Hepatic stellate cell (primary cell): ENCODE results near the gene GRIP1.
"Not testable (repeated sequence)": the region's sequence is repeated elsewhere in the genome, so short reads cannot be mapped to it uniquely, and the experiment has no call there.

Experiments used
- DNase-seq: peaks from one replicate; pipeline ENCODE4 v3.0.0; 2011; ENCODE audit warnings: low spot score

Gene GRIP1

DNA sequence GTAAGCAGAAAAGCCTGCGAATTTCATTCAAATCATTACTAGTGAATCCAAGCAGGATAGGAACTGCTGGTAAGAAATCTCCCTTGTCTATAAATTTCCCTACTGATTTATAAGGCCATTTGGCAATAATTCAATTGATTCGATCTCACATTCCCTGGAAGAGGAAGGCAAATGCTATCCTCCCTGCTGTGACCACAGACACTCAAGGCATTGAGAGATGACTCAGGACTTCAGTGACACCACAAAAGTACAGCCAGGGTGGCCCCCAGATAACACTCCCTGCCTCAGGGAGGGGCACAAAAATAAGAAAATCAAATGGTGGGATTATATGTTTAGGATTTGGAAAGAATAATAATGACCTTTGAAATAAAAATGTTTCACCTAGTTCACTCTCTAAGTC is 162.7 kb downstream of the GRIP1 start:
- DNase-seq = no peak

DNA sequence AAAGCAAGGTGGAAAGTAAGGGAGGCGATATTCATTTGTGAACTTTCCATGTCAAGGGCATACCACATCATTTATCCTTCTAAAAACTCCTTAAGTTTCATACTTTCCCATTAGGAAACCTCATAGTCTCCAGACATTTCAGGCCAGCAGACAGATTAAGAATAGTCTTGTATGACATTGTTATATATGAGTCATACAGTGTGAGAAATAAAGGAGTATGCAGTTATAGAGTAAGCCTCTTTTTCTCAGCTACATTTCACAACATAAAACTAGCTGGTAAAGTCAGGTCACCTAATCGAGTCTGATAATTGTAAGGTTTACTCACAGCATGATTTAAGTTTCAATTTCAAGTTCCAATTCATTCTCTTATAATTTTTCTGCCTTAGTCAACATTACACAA is 164.3 kb downstream of the GRIP1 start:
- DNase-seq = no peak

DNA sequence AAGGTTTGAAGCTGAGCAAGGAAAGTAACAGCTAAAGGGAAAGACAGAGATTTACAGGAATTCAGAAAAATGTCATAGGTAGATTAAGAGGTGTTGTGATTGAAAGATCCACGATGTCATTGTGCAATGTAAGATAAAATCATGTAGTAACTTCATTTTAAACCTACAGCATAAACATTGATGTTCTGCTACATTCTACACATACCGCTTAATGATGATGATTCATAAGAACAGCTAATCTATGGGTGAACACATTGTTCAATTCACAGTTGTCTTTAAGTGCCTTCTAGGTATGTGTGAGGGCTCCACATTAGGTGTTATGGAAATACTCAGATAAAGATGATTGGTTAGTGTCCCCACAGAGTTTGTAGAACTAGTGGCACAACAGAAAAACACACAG is 170.9 kb downstream of the GRIP1 start:
- no peak for DNase-seq

DNA sequence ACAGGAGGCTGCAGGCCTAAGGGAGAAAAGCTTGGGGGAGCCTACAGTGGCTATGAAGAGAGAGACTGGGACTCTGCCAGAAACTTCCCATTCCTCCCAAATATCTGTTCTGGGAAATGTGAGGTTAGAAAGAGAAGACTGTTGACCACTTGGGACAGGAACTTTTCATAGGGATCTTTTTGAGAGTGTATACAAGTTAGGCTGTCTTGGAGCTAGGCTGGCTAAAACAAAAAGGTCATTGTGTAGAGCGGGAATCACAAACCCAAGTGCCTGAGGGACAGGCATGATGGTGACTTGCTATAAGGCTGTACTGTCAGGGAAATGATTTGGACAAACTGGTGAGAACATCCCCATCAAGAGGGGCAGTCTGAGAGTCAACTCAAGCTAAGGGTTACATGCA is 175.1 kb downstream of the GRIP1 start:
- no peak for DNase-seq

DNA sequence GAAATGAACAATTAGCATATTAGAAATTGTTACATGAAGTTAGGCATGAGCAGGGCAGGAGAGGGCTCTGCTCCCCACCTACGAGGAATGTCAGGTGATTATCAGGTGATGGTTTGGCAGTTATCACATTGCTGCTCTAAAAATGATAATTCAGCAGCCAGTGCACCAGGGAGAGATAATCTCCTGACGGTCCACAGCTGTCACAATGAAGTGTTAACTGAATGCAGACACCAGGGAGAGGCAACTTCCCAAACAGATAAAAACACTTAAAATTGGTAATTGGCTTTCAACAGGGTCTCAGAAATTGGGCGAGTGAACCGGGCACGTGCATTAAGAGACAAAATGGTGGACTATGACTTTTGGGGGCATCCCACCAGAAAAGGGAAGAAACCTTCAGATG is 176.0 kb downstream of the GRIP1 start:
- DNase-seq = no peak

DNA sequence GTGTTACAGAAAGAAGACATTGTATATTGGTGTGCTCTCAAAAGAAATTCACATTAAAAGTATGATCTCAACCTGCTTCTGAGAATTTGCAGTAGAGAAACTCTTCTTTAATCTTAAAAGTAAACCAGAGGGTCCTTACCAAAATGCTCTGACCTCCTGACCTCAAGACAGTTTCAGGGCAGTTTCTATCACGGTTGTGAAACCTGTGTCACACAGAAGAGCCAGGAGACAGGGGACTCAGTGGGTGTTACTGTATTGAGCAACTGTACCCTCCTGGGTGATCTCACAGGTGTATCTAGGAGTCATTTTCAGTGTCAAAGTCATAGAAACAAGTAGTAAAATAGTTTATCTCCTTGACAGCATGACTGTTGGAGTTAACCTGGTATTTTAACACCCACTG is 178.0 kb downstream of the GRIP1 start:
- DNase-seq = no peak

DNA sequence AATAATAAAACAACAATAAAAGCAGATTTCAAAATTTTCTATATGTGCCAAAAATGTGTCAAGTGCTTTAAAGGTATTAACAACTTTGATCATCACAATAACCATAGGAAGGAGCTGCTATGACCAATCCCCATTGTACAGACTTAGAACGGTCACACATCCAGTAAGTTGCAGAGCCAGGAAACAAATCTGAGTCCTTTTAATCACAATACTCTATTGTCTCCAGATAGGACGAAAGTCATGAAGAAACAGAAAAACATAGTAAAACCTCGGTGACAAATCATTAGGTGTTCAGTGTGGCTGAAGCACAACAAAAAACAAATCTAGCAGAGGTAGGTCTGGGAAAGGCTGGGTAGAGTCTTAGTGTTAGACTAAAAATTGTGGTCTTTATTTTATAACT is 178.8 kb downstream of the GRIP1 start:
- no peak for DNase-seq

DNA sequence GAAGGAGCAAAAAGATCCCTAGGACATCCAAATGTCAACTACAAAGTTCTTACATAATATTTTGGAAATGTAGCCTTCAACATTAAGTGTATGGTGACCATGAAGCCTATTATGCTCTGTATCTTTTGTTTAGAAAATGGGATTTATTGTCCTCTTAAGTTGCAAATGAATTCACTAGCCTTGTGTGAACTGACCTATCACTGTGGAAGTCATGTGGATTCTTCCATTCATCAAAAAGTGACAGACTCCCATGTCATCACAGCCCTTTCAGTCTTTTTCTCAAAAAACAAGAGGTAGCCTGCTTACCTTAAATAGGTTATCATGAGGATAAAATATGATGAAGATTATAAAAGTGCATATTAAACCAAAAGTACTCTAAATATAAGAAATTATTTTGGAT is 179.9 kb downstream of the GRIP1 start:
- DNase-seq = no peak

DNA sequence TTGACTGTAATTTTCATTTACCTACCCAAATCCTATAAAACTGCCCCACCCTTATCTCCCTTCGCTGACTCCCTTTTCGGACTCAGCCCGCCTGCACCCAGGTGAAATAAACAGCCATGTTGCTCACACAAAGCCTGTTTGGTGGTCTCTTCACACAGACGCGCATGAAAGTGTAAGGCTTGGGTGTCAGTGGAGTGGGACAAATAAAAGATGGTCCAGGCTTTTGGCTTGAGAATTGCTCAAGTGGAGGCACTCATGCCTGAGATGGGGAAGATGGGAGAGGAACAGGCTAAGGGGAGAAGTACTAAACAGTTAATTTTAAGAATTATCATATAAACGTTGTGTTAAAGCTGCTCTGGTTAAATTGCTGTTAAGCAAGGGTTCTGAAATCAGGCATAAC is 180.8 kb downstream of the GRIP1 start:
- not testable (repeated sequence) for DNase-seq

DNA sequence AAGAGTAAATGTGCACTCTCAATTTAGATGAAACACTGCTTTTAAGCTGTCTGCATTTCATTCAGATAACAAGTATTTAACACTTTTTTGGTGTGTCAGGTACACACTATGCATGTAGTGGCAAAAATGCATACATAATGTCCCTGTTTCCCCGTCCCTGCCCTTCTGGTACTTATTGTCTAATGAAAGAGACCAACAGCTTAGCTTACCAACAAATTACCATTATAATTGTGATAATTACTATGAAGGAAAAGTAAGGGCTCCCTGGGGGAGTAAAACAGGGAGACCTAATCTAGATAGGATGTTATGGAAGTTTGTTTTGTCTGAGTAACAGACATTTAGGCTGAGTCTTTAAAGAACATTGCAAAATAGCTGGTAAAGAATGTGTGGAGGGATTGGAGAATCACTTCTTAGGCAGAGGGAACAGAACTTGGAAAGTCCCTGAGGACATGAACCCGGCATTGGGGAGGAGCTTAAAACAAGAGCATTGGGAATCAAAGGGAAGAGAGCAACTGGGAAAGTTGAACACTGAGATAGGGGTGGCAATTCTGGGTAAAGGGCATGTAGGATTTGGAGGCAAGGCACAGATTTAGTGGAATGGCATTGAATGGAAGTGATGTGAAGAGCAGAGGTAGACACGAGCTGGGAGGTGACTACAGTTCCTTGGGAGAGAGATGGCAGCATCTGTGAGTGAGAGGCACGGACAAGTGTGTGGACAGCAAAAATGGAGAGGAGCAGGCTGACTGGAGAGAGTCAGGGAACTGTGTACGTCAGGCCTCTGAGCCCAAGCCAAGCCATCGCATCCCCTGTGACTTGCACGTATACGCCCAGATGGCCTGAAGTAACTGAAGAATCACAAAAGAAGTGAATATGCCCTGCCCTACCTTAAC is 181.6 kb downstream of the GRIP1 start:
- DNase-seq = no peak

DNA sequence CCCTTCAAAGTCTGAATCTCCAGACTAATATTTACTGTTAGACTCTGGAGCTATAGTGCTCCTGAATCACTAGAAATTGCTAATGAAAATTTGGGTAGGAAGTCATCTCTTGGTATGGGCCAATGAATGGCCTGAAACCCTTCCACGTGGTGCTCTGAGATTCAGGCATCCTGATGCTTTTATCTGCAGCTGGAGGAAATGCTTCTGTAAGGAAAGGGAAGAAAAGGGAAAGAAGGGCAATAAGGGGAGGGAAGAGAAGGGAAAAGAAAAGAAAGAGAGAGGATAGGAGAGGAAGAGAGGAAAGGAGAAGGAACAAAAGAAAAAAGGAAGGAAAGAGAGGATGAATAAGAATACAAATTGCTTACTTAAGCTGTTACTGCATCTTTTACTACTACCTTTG is 182.3 kb downstream of the GRIP1 start:
- DNase-seq = no peak

DNA sequence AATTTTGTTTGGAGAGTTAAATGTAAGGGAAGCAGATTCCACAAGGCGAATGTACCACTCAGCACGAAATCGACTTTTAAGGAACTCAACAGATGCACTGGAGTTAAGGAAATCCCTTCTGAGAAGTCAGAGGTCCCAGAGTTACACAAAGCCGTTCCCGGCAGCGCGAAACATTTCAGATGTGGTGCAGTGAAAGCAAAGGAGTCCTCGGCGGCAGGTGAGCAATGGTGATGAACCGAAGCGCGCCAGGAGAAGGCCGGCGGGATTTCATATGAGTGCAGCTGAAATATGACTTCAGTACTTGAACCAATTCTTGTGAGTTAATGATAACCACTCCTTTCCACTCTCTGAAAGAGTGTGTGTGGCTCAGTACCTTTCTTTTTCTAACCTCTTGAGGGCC is 183.2 kb downstream of the GRIP1 start:
- no peak for DNase-seq

DNA sequence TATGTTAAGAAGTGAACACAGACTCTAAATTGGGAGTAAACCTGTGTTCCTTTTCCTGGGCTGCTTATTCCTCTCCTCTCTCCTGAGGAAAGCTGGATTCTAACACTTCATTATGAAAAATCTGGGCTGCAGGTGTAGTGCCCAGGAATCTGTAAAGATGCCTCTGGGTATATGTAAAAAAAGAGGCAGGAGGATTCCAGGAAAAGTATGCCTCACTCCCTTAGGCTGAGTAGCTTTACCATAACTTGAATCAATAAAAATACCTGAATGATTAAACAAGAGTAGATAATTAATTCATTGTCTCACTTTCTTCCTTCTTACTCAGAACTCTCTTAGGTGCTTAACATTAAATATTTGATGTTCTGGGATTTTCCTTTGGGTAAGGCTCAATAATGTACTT is 185.1 kb downstream of the GRIP1 start:
- DNase-seq = no peak

DNA sequence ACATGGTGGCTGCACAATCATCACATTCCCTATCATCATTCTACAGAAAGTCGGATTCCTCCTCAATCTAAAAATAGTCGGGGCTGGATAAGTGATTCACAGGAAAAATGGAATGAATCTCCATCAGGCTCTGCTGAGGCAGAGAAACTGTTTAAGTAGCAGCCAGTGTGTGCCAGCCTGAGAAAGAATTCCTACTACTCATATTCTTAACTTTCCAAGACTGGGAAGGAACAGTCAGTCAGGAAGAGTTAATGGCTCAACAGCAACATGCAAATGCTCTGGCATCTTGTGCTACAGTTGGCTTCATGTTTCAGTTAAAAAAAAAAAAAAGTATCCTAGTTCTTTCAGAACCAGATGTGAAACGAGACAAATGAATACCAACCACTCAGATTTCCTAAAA is 187.0 kb downstream of the GRIP1 start:
- DNase-seq = no peak

DNA sequence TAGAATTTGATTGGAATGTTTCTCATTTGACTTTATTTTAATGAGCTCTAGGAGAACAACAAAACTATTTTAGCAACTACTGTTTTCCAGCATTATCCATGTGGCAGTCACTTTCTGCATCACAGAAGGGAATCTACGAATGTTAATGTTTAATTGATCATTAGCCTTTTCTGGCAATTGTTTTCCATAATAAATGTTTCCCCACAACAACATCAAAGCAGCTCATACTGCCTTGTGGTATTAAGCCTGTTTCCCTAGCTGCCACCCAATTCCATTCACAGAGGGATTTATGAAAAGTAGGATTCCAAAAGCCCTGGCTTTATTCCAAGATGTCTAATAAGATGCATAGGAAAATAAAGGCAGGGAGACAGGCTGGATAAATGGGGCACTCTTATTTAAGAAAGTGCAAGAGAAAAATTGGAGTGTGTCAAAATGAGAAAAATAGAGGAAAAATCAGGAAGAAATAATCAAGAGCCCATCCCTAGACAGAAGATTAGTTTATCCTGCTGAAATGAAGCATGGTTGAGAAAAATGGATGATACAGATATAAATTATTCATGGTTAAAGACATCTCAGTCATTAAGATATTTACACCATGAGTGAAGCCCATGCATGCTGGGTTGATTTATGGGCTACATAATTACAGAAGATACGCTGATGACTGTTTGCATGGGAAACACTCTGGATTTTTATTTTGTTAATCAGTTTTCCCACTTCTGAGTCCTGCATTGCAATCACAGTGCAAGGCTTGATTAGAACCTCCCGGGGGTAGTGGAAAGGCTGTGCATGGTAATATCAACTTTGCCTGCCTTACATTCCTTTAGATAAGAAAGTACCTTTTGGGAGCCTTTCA is 196.3 kb downstream of the GRIP1 start:
- DNase-seq = no peak

DNA sequence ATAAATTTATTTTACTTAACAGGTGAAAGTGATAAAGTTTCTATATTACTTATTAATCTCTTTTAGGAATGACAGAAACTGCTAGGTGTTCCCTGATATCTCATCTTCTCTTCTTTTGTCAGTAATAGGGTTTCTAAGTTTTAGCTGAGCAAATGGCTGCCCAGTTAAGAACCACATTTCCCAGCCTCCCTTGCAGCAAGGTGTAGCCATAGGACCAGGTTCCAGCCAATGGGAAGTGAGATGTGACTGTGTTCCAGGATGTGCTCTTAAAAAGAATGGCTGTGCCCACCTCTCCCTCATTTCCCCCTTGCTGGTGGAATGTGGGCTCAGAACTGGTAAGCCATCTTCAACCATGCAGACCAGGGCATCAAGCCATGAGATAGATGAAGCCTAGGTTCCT is 210.9 kb downstream of the GRIP1 start:
- no peak for DNase-seq

DNA sequence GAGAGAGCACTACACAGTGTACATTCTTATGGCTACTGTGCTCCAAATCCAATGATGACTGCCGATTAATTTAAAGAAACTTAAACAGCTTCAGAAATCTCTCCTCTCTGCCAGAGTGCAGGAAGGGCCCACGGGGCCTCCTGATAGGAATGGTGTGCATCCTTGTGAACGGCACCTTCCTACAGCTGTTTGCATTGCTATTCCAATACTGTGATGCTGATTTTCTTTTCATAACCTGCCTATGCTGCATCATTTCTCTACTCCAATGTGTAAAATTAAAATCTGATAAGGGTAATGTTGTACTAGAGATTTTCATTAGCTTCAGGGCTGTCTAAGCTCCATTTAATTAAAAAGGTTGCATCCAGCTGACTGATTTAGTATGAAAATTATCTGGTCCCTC is 217.5 kb downstream of the GRIP1 start:
- DNase-seq = no peak

DNA sequence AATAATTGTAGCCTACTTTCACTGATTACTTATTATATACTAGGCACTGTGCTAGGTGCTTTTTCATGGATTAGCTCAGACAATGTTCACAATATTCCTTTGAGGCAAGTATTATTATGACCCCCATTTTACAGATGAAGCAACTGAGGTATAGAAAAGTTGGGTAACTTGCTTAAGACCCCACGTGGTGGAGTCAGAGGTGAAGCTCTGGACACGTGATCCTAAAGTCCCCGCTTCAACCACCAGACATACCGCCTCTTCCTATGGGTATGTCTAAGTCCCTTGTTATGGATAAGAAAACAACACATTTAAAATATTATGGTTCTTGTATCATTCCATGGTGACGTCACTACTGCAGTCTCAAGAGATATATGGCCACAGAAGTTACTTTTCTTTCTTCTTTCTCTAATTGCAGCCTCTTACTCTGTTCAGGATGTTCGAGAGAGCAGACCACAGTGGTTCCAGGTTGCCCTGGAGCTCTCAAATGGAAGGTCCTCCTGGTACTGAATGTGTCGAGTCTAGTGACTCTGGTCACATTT is 218.9 kb downstream of the GRIP1 start:
- no peak for DNase-seq

DNA sequence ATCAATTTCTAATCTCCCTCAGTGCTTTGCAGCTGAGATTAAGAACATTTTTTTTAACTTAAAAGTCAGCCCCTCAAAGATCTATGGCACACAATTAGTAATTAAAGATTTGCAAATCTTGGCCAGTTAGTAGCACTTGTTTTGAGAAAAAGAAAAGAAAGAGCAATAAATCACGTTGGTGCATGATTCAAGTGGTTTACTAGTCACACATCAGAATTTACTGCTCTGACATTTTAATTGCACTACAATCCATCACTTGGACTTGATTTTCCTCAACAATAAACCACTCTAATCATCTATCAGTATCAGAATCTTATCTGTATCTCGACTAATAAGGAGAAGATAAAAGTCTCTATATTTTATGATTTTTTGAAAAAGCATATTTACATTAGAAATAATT is 222.3 kb downstream of the GRIP1 start:
- no peak for DNase-seq

DNA sequence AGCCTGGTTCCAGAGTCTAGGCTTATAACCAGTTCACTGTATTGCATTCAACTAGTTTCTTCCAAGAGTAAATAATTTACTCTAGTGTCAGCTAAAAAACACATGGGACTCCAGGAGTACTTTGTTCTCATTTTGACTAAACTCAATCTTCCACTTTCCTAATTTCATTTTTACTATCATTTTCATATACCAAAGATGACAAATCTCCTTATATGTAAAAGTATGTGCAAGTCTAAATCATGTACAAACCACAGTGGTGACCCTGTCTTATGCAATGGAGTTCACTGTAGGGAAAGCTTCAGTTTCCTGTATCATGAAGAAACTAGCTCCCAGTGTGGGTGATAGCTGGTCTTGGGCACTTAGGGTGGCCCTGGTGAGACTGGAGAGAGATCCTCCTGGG is 225.0 kb downstream of the GRIP1 start:
- DNase-seq = no peak

DNA sequence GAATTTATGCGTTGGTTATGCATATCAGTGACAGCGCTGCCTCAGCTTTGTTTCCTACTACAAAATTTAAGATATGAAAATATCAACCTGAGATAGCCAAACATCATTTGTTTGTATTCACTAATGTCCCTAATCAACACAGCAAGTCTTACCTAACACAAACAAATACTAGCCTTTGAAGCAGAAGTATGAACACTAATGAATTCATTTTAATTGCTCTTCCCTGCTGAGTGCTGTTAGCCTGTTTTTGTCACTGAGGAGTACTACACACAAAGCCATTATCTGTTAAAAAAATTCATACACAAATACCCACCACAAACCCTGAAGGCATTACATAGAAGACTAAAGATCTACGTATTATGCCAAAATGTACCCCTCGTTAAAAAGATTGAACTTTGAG is 225.8 kb downstream of the GRIP1 start:
- no peak for DNase-seq

DNA sequence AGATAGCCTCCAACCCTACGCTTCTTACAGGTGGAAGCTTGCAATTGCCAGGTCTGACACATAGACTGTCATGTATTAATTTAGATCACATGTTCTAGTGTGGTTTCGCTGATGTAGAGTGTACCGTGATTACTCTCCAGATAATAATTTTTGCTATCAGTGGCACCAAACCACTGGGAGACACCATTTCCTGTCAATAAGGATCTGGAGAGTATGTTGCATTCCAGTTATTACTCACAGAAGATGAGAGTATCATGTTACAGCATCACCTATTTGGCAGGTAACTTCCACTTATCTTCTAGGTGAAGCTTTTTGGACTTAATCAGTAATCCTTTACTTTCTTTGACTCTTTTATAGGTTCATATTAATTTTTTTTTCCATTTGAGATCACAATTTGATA is 229.3 kb downstream of the GRIP1 start:
- DNase-seq = no peak

DNA sequence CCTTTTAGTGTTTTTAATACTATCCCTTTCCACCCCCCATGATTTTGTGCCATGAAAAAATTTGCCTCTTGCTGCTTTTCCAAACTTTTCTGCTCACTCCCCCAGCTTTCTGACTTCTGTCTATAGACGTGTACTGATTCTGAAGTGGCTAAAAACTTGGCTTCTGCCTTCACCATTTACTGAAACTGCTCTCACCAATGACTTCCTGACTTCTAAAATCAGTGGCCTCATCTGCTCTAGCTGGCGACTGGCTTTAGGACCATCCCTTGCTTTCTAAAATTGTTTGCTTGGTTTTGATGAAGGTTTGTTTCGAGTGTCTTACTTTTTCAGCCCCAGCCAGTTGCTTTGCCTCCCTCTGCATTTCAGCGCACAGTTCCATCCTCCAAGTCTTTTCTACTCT is 231.2 kb downstream of the GRIP1 start:
- DNase-seq = no peak
